ENCODE data around the gene DNLZ.

Gene DNLZ

DNA sequence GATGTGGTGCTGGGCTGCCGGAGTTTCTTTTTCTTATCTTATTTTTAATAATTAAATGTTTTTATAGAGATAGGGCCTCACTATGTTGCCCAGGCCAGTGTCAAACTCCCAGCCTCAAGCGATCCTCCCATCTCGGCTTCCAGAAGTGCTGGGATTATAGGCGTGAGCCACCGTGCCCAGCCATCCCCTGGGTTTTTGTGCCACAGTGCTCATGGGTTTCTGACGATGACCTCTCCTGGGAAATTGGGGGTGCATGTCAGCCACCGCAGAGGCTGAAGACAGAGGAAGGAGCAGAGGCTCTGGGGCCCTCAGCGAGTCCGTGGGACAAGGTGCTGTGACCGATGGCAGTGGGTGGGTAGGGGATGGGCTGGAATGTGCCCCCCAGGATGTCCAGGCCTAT lies 21.8 kb downstream of the DNLZ start:
- DNase-seq = no peak

DNA sequence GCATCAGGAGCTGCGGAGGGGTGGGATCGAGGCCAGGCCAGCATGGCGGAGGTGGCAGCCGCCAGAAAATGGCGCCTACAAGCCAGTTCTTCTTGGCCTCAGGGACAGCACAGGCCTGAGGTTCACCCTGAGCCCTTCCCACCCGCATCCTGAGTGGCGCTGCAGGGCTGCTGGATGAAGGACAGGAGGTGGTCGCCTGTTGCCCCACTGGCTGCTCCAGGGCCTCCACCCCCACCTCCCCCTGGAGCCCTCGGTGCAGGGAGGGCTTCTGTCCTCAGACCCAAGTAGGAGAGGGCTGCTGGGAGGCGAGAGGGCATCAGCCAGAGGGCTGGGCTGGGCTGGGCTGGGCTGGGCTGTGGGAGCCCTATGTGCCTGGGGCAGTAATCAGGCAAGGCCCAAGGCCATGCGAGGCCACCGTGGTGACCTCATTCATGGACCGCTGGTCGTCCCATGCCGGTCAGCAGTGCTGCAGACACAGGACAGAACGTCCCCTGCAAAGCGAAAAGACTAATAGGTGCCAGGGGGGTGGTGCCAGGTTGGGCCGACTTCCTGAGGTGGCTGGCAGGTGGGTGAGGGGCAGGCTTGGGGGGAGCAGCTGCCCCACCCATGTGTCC lies 22.4 kb downstream of the DNLZ start:
- DNase-seq = no peak

DNA sequence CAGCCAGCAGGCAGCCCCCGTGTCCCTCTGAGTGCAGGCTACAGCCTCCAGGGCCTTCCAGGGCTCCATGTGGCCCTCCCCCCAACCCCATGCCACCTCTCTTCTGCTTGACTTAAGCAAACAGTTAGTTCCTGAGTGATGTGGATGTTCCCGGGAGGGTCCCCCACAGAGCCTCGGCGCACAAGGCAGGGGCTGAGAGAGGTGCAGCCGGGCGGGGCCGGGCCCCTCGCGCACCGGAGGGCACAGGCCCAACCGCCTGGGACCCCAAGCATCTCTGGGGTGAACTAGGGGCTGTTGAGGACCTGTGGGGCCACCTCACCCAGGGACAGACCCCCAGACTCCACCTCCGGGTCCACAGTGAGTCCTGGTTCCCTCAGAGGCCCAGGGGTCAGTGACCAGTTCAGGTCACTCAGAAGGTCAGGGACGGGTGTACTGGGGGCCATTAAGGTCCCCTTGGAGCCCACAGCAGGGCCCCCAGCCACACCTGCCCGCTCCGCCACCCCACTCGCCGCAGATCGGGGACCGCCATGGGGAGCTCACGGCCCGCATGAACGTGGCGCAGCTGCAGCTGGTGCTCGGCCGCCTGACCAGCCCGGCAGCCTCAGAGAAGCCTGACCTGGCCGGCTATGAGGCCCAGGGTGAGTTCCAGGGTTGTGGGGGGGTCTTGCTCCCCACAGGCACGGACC lies 23.0 kb downstream of the DNLZ start:
- DNase-seq = no peak

DNA sequence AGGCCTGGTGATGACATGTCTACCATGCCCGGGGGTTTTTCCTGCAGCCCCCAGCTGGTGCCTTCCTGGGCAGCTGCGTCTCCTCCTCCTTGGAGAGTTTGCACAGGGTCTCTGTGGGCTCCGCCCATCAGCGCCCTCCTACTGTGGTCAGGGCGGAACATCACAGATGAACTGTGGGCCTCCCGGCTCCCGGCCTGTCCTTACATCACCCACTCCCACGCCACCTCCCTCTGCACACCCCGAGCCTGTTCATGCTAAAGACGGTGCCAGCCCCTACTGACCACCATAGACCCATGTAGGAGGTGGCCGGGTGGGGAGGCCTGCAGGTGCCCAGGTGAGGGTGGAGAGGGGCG lies 23.6 kb downstream of the DNLZ start:
- DNase-seq = no peak

DNA sequence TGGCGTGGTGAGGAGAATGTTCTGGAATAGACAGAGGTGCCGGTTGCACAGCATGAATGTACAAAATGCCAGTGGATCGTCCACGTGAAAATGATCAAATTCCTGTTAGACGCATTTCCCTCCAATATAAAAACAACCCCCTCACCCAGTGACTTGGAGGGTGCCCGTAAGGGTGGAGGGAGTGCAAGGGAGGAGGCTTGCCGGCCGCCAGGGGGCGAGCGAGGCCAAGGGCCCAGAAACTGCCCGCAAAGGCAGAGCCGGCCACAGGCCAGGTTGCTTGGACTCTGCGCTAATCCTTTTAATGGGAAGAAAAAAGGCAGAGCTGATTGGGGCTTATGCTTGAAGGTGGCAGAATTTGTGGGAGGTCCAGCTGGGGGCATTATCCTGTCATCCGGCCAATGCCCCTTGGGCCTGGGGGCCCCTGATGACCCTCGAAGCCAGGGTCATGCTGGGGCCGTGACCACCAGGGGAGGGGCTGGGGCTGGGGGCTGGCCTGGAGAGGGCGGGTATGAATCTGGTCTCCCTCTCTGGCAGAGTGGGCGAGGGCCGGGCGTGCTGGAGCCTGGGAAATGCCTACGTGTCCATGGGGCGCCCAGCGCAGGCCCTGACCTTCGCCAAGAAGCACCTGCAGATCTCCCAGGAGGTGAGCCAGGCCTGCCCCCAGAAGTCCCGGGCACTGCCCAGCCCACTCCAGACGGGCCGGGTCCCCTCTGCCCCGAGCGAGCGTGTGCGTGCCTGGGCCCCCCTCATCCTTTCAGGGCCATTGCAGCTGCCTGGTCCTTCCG lies 24.2 kb downstream of the DNLZ start:
- no peak for DNase-seq

DNA sequence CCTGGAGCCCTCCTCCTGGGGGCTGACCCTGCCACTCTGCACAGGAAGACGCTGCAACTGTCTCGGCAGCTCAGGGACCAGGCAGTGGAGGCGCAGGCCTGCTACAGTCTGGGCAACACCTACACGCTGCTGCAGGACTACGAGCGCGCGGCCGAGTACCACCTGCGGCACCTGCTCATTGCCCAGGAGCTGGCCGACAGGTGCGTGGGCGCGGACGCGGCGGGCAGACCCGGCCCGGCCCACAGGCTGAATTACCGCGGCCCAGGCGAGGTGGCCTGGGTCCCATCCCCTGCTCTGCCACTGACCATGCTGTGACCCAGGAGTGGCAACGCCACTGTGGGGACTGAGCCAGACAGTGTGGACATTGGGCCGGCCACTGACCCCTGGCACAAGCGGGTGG lies 25.0 kb downstream of the DNLZ start:
- no peak for DNase-seq

DNA sequence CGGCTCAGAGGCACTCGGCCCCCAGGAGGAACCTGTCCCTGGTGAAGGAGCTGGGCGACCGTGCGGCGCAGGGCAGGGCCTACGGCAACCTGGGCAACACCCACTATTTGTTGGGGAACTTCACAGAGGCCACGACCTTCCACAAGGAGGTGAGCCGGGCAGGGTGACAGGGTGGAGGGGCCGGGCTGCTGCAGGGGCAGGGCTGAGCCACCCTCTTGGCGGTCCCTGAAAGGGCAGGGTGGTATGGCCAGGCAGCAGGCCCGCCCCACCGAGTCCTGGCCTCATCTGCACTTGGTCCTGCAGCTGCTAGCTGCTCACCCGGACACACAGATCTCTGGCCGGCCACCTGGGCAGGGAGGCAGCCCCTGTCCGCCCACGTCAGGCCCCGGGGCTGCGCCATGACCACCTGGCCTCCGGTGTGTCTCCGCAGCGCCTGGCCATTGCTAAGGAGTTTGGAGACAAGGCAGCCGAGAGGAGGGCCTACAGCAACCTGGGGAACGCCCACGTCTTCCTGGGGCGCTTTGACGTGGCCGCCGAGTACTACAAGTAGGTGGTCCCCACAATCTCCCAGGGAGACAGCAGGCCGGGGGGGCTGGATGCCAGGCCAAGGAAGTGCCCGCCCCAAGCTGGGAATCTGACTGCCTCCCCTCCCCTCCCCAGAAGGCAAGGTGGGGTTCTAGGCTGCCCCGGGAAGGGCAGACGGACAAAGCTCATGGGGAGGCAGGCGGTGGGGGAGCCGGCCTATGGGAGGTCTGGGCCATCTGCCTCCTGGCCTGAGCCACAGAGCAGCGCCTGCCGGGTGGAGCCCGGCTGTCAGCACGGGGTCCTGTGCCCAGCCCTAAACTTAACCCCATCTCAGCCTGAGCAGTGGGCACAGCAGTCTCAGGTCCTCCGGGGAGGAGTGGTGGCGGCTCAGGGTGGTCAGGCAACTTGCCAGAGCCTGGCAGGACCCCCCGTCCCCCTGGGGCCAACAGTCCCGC lies 25.8 kb downstream of the DNLZ start:
- no peak for DNase-seq

DNA sequence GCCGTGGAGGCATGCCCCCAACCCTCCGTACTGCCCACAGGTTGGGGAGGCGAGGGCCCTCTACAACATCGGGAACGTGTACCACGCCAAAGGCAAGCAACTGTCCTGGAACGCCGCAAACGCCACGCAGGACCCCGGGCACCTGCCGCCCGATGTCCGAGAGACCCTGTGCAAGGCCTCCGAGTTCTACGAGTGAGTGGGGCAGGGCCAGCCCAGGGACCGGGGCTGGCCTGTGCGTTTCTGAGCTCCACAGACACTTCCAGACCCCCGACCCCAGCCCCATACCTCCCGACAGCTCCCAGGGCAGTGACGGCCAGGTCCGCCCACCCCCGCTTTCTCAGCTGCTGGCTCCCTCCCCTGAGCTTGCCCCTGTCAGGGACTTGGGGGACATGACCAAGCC lies 26.7 kb downstream of the DNLZ start:
- no peak for DNase-seq

DNA sequence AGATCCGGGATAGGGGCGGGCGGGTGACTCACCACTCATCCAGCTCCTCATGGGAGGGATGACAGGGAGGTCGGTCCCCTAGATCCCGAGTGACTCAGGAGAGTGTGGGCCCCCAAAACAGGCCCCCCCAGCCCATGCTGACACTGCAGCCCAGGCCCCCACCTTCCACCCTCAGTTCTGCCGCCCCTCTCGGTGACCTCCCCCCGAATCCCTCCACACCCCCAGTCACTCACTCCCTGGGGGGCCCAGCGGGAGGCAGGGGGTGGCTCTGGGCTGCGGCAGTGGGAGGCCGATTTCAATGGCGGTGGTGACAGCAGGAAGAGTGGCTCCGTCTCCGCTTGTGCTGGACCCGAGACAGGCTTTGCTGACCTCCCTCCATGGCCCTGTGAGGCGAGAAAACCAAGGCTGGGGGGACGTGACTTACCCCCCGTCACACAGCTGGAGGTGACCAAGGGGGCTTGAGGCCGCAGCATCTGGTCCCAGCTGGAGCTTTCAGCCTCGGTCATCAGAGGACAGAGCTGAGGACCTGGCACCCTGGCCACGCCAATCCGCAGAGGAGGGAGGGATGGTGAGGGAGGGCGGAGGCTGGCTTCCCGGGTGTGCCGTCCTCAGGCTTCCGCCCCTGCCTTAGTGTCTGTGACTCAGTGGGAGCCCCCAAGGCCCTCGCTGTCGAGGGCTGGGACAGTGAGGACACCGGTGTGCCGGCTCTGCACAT lies 27.2 kb downstream of the DNLZ start:
- no peak for DNase-seq

DNA sequence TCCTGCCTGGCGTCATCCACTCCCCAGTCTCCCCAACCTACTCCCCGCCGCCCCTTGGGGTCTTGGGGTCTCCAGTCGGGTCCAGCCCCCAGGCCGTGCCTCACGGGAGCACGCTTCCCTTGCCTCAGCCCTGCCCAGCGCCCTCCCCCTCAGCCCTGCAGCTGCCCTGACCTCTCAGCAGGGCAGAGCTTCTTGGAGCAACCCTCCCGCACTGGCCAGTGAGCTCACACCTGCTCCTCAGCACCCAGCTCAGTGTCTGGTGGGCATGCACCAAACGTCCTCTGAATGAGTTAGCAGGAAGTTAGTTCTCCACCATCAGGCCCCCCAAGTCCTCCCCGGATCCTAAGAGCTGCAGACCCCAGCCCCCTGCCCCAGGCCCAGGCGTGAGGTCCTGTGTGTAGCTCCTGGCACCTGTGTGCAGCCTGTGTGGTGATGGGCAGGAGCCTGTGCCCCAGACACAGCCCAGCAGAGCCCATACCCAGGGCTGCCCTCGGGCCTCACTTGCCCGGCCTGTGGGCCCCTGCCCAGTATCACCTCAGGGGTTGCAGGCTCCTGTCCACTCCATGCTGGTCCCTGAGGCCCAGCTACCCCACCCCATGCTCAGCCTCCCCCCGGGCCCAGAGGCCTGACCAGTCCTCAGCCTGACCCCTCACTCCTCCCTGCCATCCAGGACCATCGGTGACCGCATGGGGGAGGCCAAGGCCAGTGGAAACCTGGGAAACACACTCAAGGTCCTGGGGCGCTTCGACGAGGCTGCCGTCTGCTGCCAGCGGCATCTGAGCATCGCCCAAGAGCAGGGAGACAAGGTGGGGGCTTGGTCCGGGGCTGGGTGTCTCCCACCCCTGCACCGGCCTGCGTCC lies 28.0 kb downstream of the DNLZ start:
- DNase-seq = no peak

DNA sequence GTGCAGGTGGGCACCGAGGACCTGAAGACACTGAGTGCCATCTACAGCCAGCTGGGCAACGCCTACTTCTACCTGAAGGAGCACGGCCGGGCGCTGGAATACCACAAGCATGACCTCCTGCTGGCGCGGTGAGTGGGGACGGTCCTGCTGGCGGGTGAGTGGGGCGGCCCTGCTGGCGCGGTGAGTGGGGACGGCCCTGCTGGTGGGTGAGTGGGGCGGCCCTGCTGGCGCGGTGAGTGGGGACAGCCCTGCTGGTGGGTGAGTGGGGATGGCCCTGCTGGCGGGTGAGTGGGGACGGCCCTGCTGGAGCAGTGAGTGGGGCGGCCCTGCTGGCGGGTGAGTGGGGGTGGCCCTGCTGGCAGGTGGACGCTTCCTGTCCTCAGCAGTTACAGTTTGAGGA lies 29.0 kb downstream of the DNLZ start:
- DNase-seq = no peak

DNA sequence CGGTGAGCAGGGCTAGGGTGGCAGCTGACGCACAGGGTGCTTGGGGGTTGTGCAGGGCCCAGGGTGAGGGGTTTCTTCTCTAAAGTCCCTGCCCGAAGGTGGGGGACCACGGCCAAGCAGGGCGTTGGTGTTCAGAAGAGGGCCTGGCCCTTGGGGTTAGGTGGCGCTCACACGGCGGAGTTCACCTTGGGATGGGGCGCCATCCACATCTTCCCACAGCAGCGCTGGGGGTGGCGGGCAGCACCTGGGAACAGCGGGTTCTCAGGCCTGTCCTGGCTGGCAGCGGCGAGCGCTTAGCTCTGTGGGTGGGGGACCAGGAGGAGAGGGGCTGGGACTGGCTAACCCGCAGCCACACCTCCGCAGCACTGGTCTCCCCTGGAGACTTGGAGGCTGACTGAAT lies 30.1 kb downstream of the DNLZ start:
- DNase-seq = no peak

DNA sequence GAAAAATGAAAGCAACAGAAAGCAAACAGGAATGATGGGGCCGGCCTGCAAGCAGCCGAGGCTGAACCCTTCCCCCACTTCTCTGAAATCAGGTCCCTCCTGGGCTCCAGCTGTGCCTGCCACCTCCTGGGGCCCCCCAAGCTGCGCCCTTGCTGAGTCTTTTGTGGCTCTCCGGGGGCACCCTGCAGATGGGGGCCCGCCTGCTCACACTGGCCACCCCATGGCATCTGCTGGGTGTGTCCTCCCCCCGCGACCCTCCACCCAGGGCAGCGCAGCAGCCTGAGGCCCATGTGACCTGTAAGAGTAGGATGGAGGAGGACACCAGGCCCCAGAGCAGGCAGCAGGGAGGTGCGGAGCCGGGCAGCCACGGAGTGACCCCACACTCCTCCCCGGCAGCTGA lies 30.5 kb downstream of the DNLZ start:
- DNase-seq = no peak

DNA sequence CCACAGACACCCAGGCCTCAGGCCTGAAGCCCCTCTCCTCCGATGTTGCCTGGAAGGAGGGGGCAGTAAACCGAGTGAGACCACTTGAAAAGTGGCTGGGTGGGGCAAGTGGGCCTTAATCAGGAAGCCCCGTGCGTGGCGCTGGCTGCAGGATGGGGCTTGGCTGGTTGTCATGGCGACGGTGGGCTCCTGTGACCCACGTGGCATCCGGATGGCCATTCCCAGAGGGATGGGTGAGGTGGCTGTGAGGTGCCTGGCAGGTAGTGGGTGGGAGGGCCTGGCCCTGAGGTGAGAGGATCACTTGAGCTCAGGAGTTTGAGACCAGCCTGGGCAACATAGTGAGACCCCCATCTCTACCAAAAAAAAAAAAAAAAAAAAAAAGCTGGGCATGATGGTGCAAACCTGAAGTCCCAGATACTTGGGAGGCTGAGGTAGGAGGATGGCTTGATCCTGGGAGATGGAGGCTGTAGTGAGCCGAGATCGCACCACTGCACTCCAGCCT lies 31.0 kb downstream of the DNLZ start:
- no peak for DNase-seq

DNA sequence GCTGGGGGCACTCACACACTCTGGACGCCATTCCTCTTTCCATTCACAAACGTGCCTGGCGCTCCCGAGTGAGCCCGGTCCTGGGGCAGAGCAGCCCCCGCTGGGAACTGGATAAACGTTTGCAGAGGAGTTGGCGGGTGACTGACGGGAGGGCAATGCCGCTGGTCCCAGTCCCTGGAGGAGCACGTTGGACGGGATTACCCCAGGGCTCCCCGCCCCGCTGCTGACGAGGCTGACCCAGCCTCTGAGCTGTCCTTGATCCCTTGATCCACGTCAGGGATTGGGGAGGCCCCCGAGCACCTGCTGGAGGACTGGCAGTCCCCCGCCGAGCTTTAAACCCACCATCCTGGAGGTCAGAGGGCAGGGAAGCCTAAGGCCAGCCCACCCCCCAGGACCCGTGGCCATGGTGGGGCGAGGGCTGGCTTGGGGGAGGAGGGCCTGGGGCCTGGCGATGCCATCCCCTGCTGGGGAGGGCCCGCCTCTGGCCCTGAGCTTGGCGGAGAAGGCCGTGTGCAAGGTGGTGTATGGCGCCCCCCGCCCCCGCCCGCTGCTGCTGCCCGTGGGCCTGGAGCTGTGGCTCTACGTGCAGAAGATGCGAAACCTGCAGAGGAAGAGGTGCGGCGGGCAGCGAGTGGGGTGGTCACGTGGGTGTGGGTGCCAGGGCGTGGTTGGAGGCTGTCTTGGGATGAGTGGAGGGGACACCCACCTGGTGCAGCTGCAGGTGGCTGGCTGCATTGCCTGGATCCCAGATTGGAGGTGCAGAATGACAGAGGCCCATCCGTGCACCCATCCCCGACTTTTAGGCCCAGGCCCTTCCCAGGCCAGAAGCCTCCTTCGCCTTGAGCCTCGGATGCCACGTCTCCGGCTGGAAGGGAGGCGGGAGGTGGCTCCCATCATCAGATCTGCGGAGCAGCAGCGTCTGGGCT lies 31.7 kb downstream of the DNLZ start:
- no peak for DNase-seq

DNA sequence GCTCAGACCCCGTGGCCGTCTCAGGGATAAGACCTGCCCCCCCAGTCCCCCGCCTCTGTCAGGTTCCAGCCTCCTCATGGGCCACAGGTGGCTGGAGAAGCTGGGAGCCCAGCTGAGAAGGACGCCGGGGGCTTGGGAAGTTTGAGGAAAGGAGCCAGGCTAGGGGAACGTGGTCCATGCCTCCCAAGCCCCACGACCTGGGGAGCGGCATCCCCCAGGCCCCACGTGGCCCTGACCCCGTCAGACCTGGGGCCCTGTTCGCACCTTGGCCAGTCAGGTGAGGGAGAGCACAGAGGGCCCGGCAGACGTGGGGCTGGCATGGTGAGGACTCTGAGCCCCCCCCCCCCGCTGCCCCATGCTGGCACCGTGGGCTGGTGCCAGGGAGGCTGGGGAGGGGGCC lies 32.5 kb downstream of the DNLZ start:
- DNase-seq = no peak

DNA sequence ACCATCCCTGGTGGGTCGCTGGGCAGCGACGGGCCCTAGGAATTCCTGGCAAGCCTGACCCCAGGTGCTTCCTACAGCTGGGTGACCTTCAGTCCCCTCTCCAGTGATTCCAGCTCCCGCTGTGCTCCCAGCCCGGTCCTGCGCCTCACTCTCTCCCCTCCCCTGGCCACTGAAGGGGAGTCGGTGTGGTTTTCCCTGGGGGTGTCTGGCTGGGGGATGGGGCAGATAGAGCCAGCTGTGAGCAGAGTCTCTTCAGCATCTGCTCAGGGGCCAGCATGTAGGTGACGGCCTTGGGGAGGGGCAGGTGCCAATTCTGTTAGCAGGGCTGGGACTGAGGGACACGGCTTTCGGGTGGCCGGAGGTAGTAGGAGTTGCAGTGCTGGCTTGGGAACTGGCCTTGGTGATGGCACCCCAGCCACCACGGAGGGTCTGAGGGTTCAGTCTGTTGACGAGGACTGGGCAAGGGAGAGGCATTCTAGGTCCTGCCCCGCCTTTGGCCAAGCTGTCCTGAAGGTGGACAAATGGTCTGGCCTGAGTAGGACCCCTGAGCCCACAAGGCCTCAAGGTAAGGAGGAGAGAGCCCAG lies 33.0 kb downstream of the DNLZ start:
- DNase-seq = no peak

DNA sequence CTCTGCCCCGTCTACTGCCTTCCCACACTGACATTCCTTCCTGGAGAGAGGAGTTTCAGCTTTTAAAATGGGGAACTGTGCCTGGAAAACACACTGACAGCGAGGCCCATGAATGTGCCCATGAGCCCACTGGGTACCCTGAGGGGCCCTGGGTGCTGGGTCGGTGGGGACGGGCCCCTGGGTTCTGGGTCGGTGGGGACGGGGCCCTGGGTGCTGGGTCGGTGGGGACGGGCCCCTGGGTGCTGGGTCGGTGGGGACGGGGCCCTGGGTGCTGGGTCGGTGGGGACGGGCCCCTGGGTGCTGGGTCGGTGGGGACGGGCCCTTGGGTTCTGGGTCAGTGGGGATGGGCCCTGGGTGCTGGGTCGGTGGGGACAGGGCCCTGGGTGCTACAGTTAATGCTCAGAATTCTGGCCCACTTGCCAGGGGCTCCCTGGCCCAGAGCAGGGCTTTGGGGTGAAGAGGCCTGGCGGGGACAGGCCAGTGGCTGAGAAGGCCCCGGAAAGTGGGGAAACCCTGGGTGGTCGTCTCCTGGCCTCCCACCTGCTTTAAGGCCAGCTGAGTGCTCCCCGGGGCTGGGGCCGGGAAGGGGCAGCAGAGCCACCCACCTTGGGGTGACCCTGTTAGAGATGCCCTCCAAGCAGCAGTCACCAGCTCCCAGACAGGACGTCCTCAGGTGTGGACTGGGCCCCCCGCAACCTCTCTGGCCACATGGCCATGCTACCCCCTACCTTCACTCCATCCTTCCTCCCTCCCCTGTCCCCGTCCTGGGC lies 33.7 kb downstream of the DNLZ start:
- DNase-seq = no peak

DNA sequence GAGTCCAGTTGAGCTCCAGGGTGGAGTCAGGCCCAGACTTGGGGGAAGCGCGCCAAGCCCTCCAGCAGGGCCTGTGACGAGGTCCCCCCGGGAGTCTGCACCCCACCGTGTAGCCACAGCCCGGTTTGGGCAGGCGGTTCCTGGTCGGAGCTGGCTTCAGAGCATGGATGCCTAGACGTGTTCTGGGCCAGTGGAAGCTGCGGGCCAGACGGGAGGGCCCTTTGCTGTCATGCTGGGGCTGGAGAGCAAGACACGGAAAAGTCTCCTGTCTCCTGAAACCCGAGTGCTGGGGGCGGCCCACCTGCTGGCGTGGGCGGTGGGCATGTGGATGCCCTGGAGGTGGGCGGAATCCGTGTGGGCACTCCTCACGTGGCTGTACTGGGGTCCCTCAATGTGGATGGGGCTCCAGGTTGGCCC lies 34.3 kb downstream of the DNLZ start:
- no peak for DNase-seq

Measured in kidney glomerular epithelial cell (primary cell).